Globus pallidus (tissue), 1 donor: ENCODE data around the gene MXD4.

Experiments used
- DNase-seq: peaks from one replicate; pipeline ENCODE4 v3.0.0-alpha.2; 2015; ENCODE audit warnings: low spot score

Gene MXD4

GRCh38 chr4:2262145-2262943 is 435 bp upstream of the MXD4 start:
- DNase-seq = peak; percentile 99

- DNase-seq = no peak
Measured at GRCh38 chr4:2261110-2261852, 628 bp downstream of the MXD4 start.

- no peak for DNase-seq
Measured at GRCh38 chr4:2260344-2261109, 1.4 kb downstream of the MXD4 start.

GRCh38 chr4:2259541-2260343 is 2.2 kb downstream of the MXD4 start:
- no peak for DNase-seq

- DNase-seq = no peak
Measured at GRCh38 chr4:2259036-2259540, 2.8 kb downstream of the MXD4 start.

GRCh38 chr4:2258091-2259035 is 3.5 kb downstream of the MXD4 start:
- DNase-seq = no peak

- no peak for DNase-seq
Measured at GRCh38 chr4:2257361-2258081, 4.4 kb downstream of the MXD4 start.

GRCh38 chr4:2256781-2257191 is 5.1 kb downstream of the MXD4 start:
- no peak for DNase-seq

GRCh38 chr4:2256156-2256731 is 5.7 kb downstream of the MXD4 start:
- no peak for DNase-seq

- DNase-seq = no peak
Measured at GRCh38 chr4:2255501-2256155, 6.3 kb downstream of the MXD4 start.

GRCh38 chr4:2254665-2255500 is 7.0 kb downstream of the MXD4 start:
- no peak for DNase-seq

- DNase-seq = no peak
Measured at GRCh38 chr4:2253160-2254084, 8.5 kb downstream of the MXD4 start.

- DNase-seq = no peak
Measured at GRCh38 chr4:2252530-2253091, 9.3 kb downstream of the MXD4 start.

- no peak for DNase-seq
Measured at GRCh38 chr4:2251795-2252529, 9.9 kb downstream of the MXD4 start.

GRCh38 chr4:2251073-2251794 is 10.7 kb downstream of the MXD4 start:
- DNase-seq = no peak
